ENCODE data around the gene NMUR1.
A peak's percentile ranks its signal among the peaks of the same experiment; 100 is the strongest.

The NMUR1 gene

GRCh38 chr2:231523451-231524285, 6.6 kb downstream of the NMUR1 start:
- Mint-ChIP-seq H3K9me3 (no peaks in the 10 kb centered on the region), H3K4me3 (no peak overlapping the region), H3K27ac (no peak overlapping the region), H3K36me3 (no peaks in the 10 kb centered on the region), H3K4me1 (peaks cover 11% of the 10 kb centered on the region), H3K27me3 (no peaks in the 10 kb centered on the region)

- H3K27ac Mint-ChIP-seq: no peak overlapping the region
- no peaks in the 10 kb centered on the region for H3K27me3 Mint-ChIP-seq
- H3K4me3 Mint-ChIP-seq: no peak overlapping the region
These were observed 7.6 kb downstream of the NMUR1 start for GRCh38 chr2:231522418-231523180.

GRCh38 chr2:231521443-231521842, 8.8 kb downstream of the NMUR1 start:
- Mint-ChIP-seq H3K4me1 (peaks cover 14% of the 10 kb centered on the region), H3K4me3 (no peak overlapping the region), H3K27me3 (no peaks in the 10 kb centered on the region), H3K36me3 (no peaks in the 10 kb centered on the region), H3K9me3 (no peaks in the 10 kb centered on the region), H3K27ac (no peak overlapping the region)

More at GRCh38 chr2:231522418-231523180, 7.6 kb downstream of the NMUR1 start:
- H3K36me3 Mint-ChIP-seq: no peaks in the 10 kb centered on the region
- H3K9me3 Mint-ChIP-seq: no peaks in the 10 kb centered on the region
- peaks cover 11% of the 10 kb centered on the region for H3K4me1 Mint-ChIP-seq

GRCh38 chr2:231519975-231520555, 10.2 kb downstream of the NMUR1 start:
- peaks cover 15% of the 10 kb centered on the region for H3K4me1 Mint-ChIP-seq
- H3K27me3 Mint-ChIP-seq: no peaks in the 10 kb centered on the region
- no peaks in the 10 kb centered on the region for H3K9me3 Mint-ChIP-seq
- H3K4me3 Mint-ChIP-seq: no peak overlapping the region
- H3K27ac Mint-ChIP-seq: no peak overlapping the region
- no peaks in the 10 kb centered on the region for H3K36me3 Mint-ChIP-seq

GRCh38 chr2:231518771-231519170, 11.5 kb downstream of the NMUR1 start:
- peaks cover 13% of the 10 kb centered on the region for H3K4me1 Mint-ChIP-seq
- H3K27ac Mint-ChIP-seq: no peak overlapping the region
- H3K4me3 Mint-ChIP-seq: no peak overlapping the region
- H3K9me3 Mint-ChIP-seq: no peaks in the 10 kb centered on the region
- H3K27me3 Mint-ChIP-seq: no peaks in the 10 kb centered on the region
- H3K36me3 Mint-ChIP-seq: no peaks in the 10 kb centered on the region

- Mint-ChIP-seq H3K4me1 (peaks cover 18% of the 10 kb centered on the region), H3K36me3 (no peaks in the 10 kb centered on the region), H3K27ac (no peak overlapping the region), H3K27me3 (no peaks in the 10 kb centered on the region), H3K9me3 (no peaks in the 10 kb centered on the region), H3K4me3 (no peak overlapping the region)
These were observed 14.6 kb downstream of the NMUR1 start for GRCh38 chr2:231515603-231516002.

DNA sequence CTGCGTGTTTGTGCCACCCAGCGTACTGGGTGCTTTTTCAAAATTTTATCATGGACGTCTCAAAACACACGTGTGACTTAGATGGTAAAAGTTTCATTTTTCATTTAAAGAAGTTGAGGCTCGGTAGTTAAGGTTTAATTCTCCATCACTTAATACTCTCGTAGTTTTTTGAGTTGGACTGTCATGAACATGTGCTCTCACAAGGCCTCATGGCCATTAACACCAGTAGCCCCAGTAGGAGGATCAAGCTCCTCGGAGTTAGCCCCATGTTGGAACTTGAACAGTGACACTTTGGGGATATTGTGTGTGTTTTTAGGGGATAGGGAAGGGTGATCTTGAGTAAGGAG, 15.3 kb downstream of the NMUR1 start:
- no peaks in the 10 kb centered on the region for H3K36me3 Mint-ChIP-seq
- H3K4me1 Mint-ChIP-seq: peaks cover 18% of the 10 kb centered on the region
- peak overlapping the region; percentile 96 for H3K27ac Mint-ChIP-seq
- H3K9me3 Mint-ChIP-seq: no peaks in the 10 kb centered on the region
- no peaks in the 10 kb centered on the region for H3K27me3 Mint-ChIP-seq
- peak overlapping the region; percentile 92 for H3K4me3 Mint-ChIP-seq

DNA sequence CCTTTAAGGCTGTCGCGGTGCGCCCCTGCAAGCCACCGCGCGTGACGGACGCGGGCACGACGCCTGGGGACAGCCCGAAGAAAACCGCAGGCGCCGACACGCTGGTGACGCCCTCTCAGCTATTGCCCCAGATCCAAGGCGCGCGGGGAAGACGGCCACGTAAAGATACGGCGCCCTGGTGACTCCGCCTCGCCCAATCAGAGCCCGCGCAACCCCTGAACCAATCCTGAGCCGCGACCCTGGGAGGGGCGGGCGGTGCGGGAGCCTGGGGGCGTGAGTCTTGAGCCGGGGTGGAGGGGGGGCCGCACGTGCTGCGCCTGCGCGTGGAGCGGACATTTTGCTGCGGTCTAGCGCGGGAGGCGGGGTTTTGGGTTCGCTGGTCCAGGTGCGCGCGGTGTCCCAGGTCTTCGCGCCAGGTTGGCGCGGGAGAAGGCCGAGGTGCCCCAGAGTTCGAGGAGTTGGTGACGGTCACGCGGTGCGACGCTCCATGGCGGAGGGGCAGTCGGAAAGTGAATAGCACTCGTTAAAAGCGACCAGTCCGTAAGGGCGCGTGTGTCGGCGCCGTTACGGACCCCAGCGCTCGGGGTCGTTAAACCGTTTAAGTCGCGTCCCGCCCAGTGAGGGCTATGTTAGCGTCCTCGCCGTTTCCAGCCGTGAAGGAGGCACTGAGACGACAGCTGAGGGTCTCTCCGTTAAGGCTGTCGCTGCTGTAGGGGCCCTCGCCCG, 15.9 kb downstream of the NMUR1 start:
- Mint-ChIP-seq H3K4me1 (peaks cover 18% of the 10 kb centered on the region), H3K27me3 (no peaks in the 10 kb centered on the region), H3K4me3 (peak overlapping the region; percentile 92)

GRCh38 chr2:231513746-231514224, 16.5 kb downstream of the NMUR1 start:
- Mint-ChIP-seq H3K27me3 (no peaks in the 10 kb centered on the region), H3K36me3 (no peaks in the 10 kb centered on the region), H3K9me3 (no peaks in the 10 kb centered on the region), H3K4me1 (peaks cover 18% of the 10 kb centered on the region), H3K4me3 (peak overlapping the region; percentile 92), H3K27ac (peak overlapping the region; percentile 96)

More for the DNA sequence above, 15.9 kb downstream of the NMUR1 start:
- Mint-ChIP-seq H3K36me3 (no peaks in the 10 kb centered on the region), H3K27ac (peak overlapping the region; percentile 96), H3K9me3 (no peaks in the 10 kb centered on the region)

DNA sequence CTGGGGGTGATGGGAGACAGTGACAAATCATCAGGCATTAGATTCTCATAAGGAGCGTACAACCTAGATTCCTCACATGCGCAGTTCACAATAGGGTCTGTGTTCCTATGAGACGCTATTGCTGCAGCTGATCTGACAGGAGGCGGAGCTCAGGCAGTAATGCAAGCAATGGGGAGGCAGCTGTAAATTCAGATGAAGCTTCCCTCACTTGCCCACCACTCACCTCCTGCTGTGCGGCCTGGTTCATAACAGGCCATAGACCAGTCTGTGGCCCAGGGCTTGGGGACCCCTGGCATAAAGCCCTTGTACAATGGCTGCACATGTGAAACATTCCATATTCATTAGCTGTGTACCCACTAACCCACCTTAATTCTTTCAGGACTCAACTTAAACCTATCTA, 18.0 kb downstream of the NMUR1 start:
- Mint-ChIP-seq H3K27ac (no peak overlapping the region), H3K27me3 (no peaks in the 10 kb centered on the region), H3K36me3 (peaks cover 2% of the 10 kb centered on the region), H3K9me3 (no peaks in the 10 kb centered on the region), H3K4me3 (peak overlapping the region; percentile 31), H3K4me1 (peaks cover 15% of the 10 kb centered on the region)

- peaks cover 9% of the 10 kb centered on the region for H3K36me3 Mint-ChIP-seq
- no peaks in the 10 kb centered on the region for H3K4me1 Mint-ChIP-seq
- H3K27ac Mint-ChIP-seq: no peak overlapping the region
- no peak overlapping the region for H3K4me3 Mint-ChIP-seq
- H3K27me3 Mint-ChIP-seq: no peaks in the 10 kb centered on the region
- no peaks in the 10 kb centered on the region for H3K9me3 Mint-ChIP-seq
These were observed 26.5 kb downstream of the NMUR1 start for GRCh38 chr2:231503766-231504165.

GRCh38 chr2:231502596-231502995, 27.6 kb downstream of the NMUR1 start:
- Mint-ChIP-seq H3K9me3 (no peaks in the 10 kb centered on the region), H3K4me1 (no peaks in the 10 kb centered on the region), H3K27ac (no peak overlapping the region), H3K36me3 (peaks cover 9% of the 10 kb centered on the region), H3K27me3 (no peaks in the 10 kb centered on the region), H3K4me3 (no peak overlapping the region)

- Mint-ChIP-seq H3K4me1 (no peaks in the 10 kb centered on the region), H3K9me3 (no peaks in the 10 kb centered on the region), H3K27ac (no peak overlapping the region), H3K36me3 (no peaks in the 10 kb centered on the region), H3K27me3 (no peaks in the 10 kb centered on the region), H3K4me3 (no peak overlapping the region)
These were observed 32.6 kb downstream of the NMUR1 start for GRCh38 chr2:231497651-231498050.

- Mint-ChIP-seq H3K27me3 (no peaks in the 10 kb centered on the region), H3K9me3 (no peaks in the 10 kb centered on the region), H3K36me3 (no peaks in the 10 kb centered on the region), H3K4me3 (no peak overlapping the region), H3K27ac (no peak overlapping the region), H3K4me1 (no peaks in the 10 kb centered on the region)
These were observed 35.6 kb downstream of the NMUR1 start for GRCh38 chr2:231494669-231495068.

DNA sequence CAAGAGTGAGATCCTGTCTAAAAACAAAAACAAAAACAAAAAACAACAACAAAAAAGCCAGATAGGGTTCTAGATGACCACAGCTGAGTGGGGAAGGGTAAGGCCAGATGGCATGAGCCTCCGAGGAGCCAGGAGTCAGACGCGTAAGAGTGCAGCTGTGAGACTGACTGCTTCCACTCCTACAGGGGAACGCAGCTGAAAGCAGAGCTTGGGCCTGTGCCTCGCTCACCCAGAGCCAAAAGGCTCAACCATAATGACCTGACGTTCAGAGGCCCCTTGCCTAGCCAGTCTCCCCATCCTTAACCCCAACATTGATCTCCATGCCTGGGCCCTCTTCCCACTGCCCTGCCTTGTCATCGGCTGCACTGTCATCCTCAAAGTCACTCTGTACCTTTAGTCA, 39.4 kb downstream of the NMUR1 start:
- no peaks in the 10 kb centered on the region for H3K36me3 Mint-ChIP-seq
- no peak overlapping the region for H3K4me3 Mint-ChIP-seq
- no peaks in the 10 kb centered on the region for H3K27me3 Mint-ChIP-seq
- H3K4me1 Mint-ChIP-seq: peaks cover 6% of the 10 kb centered on the region
- no peak overlapping the region for H3K27ac Mint-ChIP-seq
- H3K9me3 Mint-ChIP-seq: no peaks in the 10 kb centered on the region

Measured in activated naive CD4-positive, alpha-beta T cell treated with anti-CD3 and anti-CD28 coated beads, Interleukin-2, amount 50 U/mL, for 24 hours (primary cell).